ENCODE results near the gene ZNRF4.

- TF ChIP-seq ZNF274 (IDR thresholded peaks at IDR 0.05; ENCODE audit: low read depth, low read length) (no peak), SUZ12 (IDR thresholded peaks at IDR 0.05; ENCODE audit: extremely low read depth, insufficient read depth, insufficient read length) (no peak), YY1 (IDR thresholded peaks at IDR 0.05; ENCODE audit: insufficient read depth, insufficient read length) (no peak)
These were observed 20.8 kb upstream of the ZNRF4 start for GRCh38 chr19:5434351-5434917.

Data from NT2/D1 (cell line).